T-helper 2 cell treated with Interferon-gamma antibody and Interleukin-4, amounts not matched to agents 100 ng/mL and 5 ng/mL, for 36 hours (primary cell): ENCODE data around the gene BRDT. TPM values are rescaled to one million over a fixed set of nuclear protein-coding genes. Genes with fewer than 3 reads are reported as not detected.

Experiments used
- total RNA-seq: library from RNA; stranded (reverse); gene quantifications from 2 replicates; pipeline ENCODE4 v1.2.3, GENCODE V29; 2022

BRDT gene
- total RNA-seq, 1 donor from 2014 or later: not detected

Other genes starting within 250 kb of the BRDT start
- 14.1 and 14.5 TPM in 2 replicates for gene TGFBR3, start 63.2 kb upstream of the BRDT start, total RNA-seq
- gene EPHX4, start 80.6 kb downstream of the BRDT start, total RNA-seq: 0.91 and 1.6 TPM in 2 replicates
- gene SETSIP, start 126.0 kb downstream of the BRDT start, total RNA-seq: not detected in 2 replicates
- gene BTBD8, start 130.9 kb downstream of the BRDT start, total RNA-seq: 1.5 and 1.6 TPM in 2 replicates